Activated B cell treated with CpG ODN at 0.5 μM for 24 hours (primary cell): Measurements from ENCODE around the gene NPR3. TPM values are rescaled to one million over a fixed set of nuclear protein-coding genes. Genes with fewer than 3 reads are reported as not detected.
A peak's percentile ranks its signal among the peaks of the same experiment; 100 is the strongest.

ENCODE experiments used
- ATAC-seq: fragments of 200-7000 bp; cut with Tn5 transposase; one replicate; pipeline ENCODE4 v1.10.0; 2021; ENCODE audit warnings: low read depth, mild to moderate bottlenecking, moderate library complexity
- CTCF ChIA-PET: fragments of 350-600 bp; sonication (Branson Sonifier 250); formaldehyde crosslinking; loops from one replicate; lab custom pipeline; 2021; ENCODE audit warnings: antibody characterized with exemption; lab: Charles Lee
- POLR2A ChIA-PET: fragments of 350-600 bp; sonication (Branson Sonifier 250); formaldehyde crosslinking; loops from one replicate; lab custom pipeline; 2021; ENCODE audit warnings: antibody characterized with exemption; lab: Charles Lee
- DNase-seq: peaks from one replicate; pipeline ENCODE4 v3.0.0; 2022
- H3K27ac Mint-ChIP-seq: one replicate; pipeline ENCODE4 v1.8.0; 2020; ENCODE audit warnings: mixed read lengths
- H3K27me3 Mint-ChIP-seq: one replicate; pipeline ENCODE4 v1.8.0; 2021; ENCODE audit warnings: mixed read lengths
- H3K36me3 Mint-ChIP-seq: one replicate; pipeline ENCODE4 v1.8.0; 2021; ENCODE audit warnings: low read depth, mixed read lengths
- H3K4me1 Mint-ChIP-seq: one replicate; pipeline ENCODE4 v1.8.0; 2021; ENCODE audit warnings: mixed read lengths
- H3K4me3 Mint-ChIP-seq: one replicate; pipeline ENCODE4 v1.8.0; 2020; ENCODE audit warnings: mild to moderate bottlenecking, mixed read lengths
- H3K9me3 Mint-ChIP-seq: one replicate; pipeline ENCODE4 v1.8.0; 2020; ENCODE audit warnings: mixed read lengths
- CTCF ChIP-seq: fragments of 200-600 bp; IDR thresholded peaks from one replicate; pipeline ENCODE4 v1.8.0; 2022; ENCODE audit warnings: antibody characterized with exemption, mild to moderate bottlenecking
- intact Hi-C: fragments of 100-400 bp; cut with micrococcal nuclease; formaldehyde crosslinking; loops from one replicate; pipeline ENCODE4 v1.15.1; 2024
- total RNA-seq: library from RNA; stranded (reverse); gene quantifications from 2 replicates; pipeline ENCODE4 v1.2.3, GENCODE V29; 2022

NPR3 gene
- total RNA-seq, 1 donor from 2014 or later = not detected

GRCh38 chr5:32720300-32720699, 9.2 kb downstream of the NPR3 start:
- H3K9me3 Mint-ChIP-seq = peaks cover 12% of the 10 kb centered on the region
- DNase-seq = no peak
- H3K27me3 Mint-ChIP-seq = peaks cover 27% of the 10 kb centered on the region
- H3K4me3 Mint-ChIP-seq = no peak overlapping the region
- no peaks in the 10 kb centered on the region for H3K36me3 Mint-ChIP-seq
- ATAC-seq = no peak
- H3K27ac Mint-ChIP-seq = no peak overlapping the region
- TF ChIP-seq CTCF = no peak
- ChIA-PET CTCF (no interaction called here), POLR2A (no interaction called here)
- no peaks in the 10 kb centered on the region for H3K4me1 Mint-ChIP-seq
- intact Hi-C loops = no loop called here

GRCh38 chr5:32721626-32722025, 10.5 kb downstream of the NPR3 start:
- no peak for ATAC-seq
- intact Hi-C loops = no loop called here
- CTCF ChIA-PET = no interaction called here
- POLR2A ChIA-PET = no interaction called here
- Mint-ChIP-seq H3K9me3 (peaks cover 12% of the 10 kb centered on the region), H3K4me3 (no peak overlapping the region), H3K36me3 (no peaks in the 10 kb centered on the region), H3K27me3 (peaks cover 28% of the 10 kb centered on the region), H3K27ac (no peak overlapping the region), H3K4me1 (peaks cover 7% of the 10 kb centered on the region)
- no peak for DNase-seq
- no peak for TF ChIP-seq CTCF

- Mint-ChIP-seq H3K27me3 (peaks cover 23% of the 10 kb centered on the region), H3K36me3 (no peaks in the 10 kb centered on the region), H3K27ac (no peak overlapping the region), H3K4me1 (peaks cover 7% of the 10 kb centered on the region), H3K4me3 (no peak overlapping the region), H3K9me3 (peaks cover 11% of the 10 kb centered on the region)
- intact Hi-C loops = no loop called here
- ChIA-PET POLR2A (no interaction called here), CTCF (no interaction called here)
- no peak for TF ChIP-seq CTCF
- no peak for ATAC-seq
- no peak for DNase-seq
Measured at GRCh38 chr5:32722957-32723356, 11.8 kb downstream of the NPR3 start.

GRCh38 chr5:32724526-32724925, 13.4 kb downstream of the NPR3 start:
- no peak for DNase-seq
- intact Hi-C loops = no loop called here
- H3K9me3 Mint-ChIP-seq = peaks cover 6% of the 10 kb centered on the region
- H3K27me3 Mint-ChIP-seq = peaks cover 18% of the 10 kb centered on the region
- H3K4me3 Mint-ChIP-seq = no peak overlapping the region
- H3K4me1 Mint-ChIP-seq = peaks cover 7% of the 10 kb centered on the region
- no peak overlapping the region for H3K27ac Mint-ChIP-seq
- no peak for ATAC-seq
- ChIA-PET CTCF (no interaction called here), POLR2A (no interaction called here)
- no peak for TF ChIP-seq CTCF
- H3K36me3 Mint-ChIP-seq = no peaks in the 10 kb centered on the region

- Mint-ChIP-seq H3K27me3 (peaks cover 15% of the 10 kb centered on the region), H3K36me3 (no peaks in the 10 kb centered on the region), H3K4me3 (no peak overlapping the region), H3K27ac (peak overlapping the region; percentile 19), H3K4me1 (peaks cover 7% of the 10 kb centered on the region), H3K9me3 (peaks cover 4% of the 10 kb centered on the region)
- intact Hi-C loops = no loop called here
- ATAC-seq (no peak), DNase-seq (no peak)
- ChIA-PET POLR2A (no interaction called here), CTCF (no interaction called here)
- no peak for TF ChIP-seq CTCF
Measured at GRCh38 chr5:32726086-32726557, 15.0 kb downstream of the NPR3 start.
